NCI-H510A (cell line): ENCODE data around the gene SMPD2.
"Not testable (repeated sequence)": the region's sequence is repeated elsewhere in the genome, so short reads cannot be mapped to it uniquely, and the experiment has no call there.

Experiments
- DNase-seq: peaks from one replicate; lab custom pipeline; 2025; lab: John Stamatoyannopoulos, UW

Gene SMPD2

DNA sequence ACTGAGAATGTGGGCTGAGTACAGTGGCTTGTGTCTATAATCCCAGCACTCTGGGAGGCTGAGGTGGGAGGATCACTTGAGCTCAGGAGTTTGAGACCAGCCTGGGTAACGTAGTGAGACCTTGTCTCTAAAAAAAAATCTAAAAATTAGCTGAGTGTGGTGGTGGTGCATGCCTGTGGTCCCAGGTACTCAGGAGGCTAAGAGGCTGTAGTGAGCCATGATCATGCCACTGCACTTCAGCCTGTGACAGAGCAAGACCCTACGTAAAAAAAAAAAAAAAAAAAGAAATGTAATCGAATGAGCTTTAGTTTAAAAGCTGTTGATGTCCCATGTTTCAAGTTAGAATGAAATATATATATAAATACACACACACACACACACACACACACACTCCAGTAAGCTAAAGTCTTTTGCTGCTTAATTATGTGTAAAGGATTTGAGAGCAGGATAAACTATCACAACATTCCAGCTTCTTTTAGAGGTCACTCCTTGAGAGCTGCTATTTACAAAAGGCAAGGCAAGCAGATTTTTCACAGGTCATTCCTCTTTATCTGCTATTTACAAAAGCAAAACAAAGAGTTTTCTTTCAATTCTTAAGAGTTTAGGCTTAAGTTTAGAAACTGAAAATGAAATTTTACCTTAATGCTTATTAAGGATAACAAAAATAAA, 19.8 kb downstream of the SMPD2 start:
- DNase-seq, result no peak

DNA sequence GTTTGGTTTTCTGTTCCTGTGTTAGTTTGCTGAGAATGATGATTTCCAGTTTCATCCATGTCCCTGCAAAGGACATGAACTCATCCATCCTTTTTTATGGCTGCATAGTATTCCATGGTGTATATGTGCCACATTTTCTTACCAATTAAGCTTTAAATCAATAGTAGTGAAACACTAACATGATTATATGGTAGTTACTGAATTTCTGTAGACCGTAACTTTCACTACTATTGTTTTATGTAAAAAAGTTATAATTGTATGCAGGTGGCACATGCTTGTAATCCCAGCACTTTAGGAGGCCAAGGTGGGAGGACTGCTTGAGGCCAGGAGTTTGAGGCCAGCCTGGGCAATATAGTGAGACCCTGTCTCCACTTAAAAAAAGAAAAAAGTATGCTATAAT, 20.7 kb downstream of the SMPD2 start:
- not testable (repeated sequence) for DNase-seq

DNA sequence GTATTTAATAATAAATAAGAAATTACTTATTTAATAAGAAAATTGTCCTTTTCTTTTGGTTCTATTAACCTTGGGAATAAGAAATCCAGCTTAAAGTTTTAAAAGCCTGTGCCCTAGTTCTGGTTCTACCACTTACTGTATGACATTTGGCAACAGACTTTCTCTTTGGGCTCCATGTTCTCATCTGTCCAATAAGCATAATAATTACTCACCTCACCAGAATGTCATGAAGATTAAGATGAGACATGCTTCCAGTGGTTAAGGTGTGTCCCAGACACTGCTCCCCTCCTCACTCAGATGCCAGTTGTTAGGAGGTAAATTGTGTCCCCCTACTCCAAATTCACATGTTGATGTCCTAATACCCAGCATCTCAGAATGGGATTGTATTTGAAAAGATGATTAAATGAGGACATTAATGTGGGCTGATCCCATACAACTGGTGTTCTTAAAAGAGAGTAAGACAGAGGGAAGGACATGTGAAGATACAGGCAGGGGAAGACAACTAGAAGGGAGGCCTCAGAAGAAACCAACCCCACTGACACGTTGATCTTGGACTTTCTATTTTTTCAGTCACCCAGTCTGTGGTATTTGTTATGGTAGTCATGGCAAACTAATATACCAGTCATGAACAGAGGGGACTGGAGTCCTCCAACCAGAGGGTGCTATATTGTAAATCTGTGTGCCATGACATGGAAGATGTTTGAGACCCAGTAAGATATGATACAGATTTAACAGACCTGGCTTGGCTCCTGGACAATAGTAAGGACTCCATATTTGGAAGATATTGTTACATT, 21.4 kb downstream of the SMPD2 start:
- DNase-seq, result no peak

DNA sequence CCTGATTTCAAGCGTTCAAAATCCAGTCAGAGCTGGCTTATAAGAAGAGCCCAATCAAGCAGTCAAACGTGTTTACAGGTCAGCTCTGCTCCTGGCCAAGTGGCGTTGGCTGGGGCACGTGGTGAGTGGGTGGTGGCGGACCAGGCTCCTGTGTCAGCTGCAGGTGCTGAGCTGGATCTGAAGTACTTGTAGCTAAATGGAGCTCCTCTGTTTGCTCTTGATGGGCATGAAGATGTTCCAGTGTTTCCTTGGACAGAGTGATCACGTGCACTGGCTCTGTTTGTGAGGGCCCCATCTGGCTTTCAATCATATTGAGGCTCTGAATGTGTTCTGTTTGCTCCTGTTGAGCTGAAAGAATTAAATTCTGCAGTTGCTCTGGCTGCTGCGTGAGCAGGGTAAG, 25.2 kb downstream of the SMPD2 start:
- DNase-seq, result peak; percentile 46

DNA sequence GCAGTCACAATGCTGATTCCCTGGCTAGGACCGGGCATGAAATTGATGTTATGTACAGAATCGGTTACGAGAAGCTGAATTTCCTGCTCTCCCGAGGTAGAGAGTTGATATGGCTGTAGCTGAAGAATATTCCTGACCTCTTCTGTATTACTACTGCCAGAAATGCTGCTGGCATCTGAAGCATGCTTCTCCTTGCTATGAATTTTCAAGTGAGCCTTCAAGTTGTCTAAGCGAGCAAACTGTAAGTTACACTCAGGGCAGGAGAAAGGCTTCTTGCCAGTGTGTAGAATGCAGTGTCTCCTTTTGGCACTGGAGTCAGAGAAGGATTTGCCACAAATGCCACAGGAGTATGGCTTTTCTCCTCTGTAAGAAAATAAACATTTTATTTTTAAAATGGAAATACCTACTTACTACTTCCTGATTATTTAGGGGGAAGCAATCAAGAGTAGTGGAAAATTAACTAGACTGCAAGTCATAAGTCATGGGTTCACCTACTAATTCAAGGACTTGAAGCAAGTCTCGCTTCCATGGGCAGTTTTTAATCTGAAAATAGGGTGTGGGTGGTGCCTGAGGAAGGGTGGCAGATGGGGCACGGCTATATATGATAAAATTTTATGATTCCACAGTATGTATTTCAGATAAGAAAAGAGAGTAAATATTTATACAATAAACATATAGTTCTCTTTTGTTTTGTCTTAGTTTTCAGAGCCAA, 25.8 kb downstream of the SMPD2 start:
- DNase-seq, result no peak

DNA sequence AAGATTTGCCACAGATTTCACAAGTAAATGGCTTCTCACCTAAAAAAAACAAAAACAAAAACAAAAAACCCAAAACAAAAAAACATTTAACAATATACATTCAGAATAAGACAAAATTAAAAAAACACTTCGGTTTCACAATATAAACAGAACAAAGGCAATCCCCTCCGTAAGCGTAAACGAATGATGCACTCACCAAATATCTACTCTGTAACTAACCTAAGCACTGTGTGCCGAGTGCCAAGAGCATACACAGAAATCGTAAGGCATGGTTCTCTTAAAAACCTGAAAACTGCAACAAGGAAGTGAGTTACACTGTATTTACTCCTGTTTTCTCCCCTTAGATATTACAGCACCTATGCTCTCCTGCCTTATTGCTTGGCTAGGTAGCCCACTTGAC, 27.2 kb downstream of the SMPD2 start:
- no peak for DNase-seq

DNA sequence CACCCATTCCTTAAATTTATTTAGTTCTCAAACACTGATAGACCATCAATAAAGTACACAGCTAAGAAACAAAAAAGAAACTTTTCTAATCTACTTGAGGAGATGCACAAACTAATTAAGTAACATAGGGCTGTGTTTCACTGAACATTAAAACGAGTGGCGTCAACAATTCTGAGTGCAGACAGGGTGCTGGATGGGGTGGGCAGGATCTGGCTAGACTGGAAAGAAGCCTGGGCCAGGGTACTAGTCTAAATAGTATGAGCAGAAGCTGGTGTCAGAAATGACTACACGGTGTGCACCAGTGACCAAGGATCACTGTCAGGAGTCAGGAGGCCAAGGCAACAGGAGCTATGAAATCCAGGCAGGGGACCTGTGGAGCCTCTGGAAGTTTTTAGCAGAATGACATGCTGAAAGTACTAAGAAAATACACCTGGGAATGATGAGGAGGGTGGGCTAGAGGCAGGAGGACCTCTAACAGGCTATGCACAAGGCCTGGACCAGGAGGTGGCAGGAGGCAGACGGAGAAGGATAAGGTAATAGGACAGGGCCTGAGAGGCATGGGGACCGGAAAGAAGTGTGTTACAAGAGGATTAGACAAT, 29.2 kb downstream of the SMPD2 start:
- DNase-seq, result no peak

DNA sequence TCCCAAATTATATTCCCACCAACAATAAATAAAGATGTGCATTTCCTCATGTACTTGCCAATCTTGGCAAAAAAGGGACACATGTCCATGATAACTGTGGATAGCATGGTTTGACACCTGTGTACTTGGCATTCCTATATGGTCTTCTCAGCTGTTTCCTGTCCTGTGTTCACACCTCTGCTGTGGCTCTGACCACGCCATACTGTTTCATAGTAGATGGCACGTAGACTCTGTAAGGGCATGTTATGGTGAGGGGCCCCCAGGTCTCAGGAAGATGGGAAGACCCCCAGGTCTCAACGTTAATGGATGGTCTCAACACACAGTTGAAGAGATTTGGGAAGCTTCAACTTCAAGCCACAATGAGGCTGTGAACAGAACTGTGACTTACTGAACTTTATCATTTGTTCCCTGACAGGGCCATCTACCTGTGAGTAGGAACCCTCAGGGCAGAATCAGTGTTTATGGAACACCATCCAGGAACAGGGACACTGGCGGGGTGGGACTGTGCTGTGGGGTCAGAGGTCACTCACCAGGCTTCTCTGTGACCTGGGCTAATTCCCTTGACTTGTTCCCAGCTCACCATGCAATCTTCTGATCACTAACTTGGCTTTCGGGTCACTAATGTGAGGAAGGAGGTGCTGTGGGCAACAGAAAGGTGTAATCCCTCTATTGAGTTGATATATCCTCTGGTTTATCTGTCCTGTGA, 30.7 kb downstream of the SMPD2 start:
- DNase-seq, result no peak

DNA sequence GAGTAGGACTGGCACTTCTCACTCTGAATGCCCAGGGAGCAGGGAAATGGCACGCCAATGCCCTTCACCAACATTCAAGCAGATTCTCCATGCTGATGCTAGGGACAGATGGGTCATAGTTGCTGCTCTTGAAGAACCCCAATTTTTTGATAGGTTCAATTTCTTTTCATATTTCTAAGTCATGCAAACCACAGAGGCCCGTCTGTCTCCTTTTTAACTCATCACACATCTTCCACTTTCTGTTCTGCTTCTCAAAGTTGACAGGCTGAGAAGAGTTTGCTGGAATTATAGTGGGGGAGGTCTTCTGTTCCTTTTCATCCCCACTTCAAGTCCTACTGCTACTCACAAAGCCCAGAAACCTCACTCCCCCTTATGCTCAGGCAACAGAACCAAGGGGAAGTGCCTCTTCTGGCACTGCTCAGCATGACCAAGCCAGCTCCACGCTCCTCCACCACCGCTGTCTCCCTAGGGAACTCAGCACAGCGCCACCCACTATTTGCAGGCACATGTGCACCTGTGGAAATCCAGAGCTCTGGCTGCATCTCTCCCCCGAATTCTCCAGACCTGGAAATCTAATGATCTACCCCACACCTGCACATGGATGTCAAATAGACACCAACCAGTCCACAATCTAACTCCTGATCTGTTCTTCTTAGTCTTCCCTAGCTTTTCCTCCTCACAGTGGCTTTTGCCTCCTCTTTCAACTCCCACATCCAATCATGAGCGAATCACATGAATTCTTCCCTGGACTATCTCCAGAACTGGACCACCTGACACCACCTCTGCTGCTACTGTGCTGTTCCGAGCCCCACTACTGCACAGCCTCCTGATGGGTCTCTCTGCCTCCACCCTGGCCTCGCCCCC, 31.8 kb downstream of the SMPD2 start:
- no peak for DNase-seq

DNA sequence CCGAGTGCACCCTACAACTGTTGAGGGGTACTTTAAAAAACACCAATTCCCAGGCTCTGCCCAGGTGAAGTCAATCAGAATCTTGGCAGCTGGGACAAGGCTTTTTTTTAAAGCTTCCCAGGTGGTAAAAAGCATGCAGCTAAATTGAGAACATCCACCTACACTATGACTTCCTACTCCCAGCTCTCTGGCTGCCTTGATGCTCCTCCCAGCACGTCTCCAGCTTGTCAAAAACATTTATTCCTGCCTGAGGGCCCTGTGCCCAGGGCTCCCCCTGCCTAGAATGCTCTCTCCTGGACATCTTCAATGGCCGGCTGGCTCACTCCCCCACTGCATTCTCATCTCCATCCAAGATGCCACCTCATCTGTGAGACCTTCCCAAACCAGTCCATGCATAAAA, 32.6 kb downstream of the SMPD2 start:
- no peak for DNase-seq

DNA sequence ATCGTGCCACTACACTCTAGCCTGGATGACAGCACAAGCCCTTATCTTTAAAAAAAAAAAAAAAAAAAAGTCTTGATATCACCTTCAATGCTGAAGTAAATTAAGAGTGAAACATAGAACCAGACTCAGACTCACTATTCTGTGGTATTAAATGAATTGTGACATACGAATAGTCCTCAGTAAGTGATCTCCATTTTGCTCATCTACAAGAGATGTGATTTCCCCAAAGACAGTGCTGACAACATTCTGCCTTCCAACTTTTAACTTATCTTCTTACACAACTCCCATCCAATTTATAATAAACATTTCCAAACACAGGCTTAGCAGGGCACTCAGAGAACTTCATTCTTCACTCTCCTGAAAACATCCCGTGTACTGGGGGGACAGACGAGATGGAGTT, 34.5 kb downstream of the SMPD2 start:
- DNase-seq, result no peak

DNA sequence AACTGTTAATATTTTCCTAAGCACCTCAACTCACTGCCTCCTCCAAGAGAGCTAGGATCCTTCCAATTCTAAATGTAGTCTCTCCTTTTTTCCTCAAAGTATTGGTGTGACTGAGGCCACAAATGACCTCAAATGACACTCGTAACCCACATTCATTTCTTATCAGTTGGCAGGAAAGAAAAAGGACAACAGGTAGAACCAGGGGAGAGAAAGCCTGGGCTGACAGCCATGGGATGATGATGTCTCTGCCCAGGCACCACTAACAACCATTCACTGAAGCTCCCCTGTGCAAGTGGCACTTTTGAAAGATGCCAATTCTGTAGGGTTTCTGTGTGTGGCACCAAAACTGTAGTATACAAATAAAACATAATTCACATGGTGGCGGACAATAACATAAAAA, 35.1 kb downstream of the SMPD2 start:
- no peak for DNase-seq

DNA sequence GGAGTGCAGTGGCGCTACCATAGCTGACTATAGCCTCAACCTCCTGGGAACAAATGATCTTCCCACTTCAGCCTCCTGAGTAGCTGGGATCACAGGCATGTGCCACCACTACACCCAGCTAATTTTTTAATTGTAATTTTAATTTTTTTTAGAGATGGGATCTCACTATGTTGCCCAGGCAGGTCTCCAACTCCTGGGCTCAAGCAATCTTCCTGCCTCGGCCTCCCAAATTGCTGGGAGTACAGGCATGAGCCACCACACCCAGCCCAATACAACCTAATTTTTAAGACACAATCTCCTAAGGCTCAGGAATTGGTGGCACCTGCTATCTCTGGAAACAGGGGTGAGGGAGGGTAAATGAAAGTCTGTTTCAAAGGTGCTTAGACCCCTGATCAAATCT, 36.7 kb downstream of the SMPD2 start:
- DNase-seq, result no peak

DNA sequence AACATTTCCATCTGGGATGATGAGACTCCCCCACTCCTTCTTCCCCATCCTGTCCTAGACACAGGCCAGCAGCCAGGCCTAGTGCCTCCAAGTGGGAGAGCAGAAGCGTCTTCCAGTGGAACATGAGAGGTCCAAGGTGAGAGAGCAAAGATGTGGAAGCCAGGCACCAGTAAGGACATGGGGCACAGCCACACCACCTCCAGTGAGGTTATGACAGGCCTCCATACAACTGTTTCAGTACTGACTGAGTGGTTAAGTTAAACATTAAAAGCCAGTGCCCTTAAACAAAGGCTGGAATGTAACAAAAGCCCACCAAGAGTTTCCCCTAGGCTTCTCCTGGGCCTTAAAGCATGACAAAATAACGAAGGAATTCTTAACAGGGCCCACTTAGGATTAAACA, 37.2 kb downstream of the SMPD2 start:
- DNase-seq, result no peak

DNA sequence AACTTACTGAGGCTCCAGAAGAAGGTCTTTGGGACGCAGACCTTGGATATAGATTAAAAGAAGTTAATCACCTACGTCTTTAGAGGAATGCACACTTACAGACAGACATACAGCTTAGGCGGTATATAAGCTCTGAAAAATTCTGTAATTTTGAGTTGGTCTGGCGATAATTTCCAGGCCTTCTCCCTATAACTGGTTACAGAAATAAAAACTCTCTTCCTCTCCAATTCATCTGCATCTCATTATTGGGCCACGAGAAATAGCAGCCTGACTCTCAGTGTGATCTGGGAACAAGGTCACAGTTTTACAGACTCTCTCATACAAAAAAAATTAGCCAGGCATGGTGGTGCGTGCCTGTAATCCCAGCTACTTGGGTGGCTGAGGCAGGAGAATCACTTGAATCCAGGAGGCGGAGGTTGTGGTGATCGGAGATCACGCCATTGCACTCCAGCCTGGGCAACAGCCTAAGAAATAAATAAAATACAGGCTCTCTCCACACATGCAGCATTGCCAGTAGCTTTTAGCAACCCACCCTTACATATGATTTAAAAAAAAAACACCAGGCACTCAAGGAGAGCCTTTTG, 37.8 kb downstream of the SMPD2 start:
- no peak for DNase-seq

DNA sequence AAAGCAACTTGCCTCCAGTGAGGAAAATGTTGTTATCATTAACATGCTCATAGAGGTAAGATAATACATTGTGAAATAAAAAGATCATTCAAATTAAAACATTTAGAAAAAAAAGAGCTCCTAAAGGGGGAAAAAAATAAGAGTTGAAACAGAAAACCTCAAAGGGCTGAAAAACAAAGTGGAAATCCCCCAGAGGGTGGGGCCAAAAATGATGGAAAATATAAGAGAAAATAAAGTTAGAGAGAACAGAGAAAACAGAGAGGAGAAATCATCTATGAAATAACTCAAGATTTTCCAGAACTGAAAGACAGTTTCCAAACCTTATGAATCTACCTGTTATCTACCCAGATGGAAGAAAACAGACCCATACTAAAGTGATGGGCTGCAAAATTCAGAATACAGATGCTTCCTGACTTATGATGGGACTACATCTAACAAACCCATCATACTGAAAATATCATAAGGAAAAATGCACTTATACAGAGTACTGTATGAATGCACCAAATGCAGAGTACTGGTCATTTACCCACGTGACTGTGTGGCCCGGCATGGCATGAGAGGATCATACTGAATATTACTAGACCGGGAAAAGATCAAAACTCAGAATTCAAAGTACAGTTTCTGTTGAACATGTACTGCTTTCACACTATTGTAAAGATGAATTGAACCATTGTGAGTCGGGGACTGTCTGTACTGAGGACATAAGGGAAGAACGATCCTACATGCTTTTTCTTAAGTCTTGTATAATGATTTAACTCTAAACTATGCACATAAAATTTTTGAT, 38.5 kb downstream of the SMPD2 start:
- no peak for DNase-seq

DNA sequence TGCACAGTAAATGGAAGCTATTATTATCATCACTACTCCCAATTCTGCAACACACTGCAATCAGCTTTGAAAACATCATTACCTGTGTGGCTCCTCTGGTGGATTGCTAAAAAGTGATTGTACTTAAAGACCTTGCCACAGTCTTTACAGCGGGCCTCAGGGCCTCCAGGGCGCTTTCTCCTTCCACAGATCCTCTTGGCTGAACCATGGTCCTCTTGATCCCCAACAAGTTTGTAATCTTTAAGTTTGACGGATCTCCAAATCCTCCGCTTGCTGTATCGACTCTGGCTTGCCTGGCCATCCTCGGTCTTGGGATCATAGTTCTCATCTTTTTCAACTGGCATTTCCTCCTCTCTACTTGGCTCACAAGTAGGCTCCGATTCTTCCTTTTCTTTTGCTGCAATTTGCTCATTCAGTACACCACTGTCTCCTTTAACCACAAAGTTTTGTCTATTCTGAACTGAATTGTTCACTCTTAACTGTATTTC, 40.5 kb downstream of the SMPD2 start:
- no peak for DNase-seq

DNA sequence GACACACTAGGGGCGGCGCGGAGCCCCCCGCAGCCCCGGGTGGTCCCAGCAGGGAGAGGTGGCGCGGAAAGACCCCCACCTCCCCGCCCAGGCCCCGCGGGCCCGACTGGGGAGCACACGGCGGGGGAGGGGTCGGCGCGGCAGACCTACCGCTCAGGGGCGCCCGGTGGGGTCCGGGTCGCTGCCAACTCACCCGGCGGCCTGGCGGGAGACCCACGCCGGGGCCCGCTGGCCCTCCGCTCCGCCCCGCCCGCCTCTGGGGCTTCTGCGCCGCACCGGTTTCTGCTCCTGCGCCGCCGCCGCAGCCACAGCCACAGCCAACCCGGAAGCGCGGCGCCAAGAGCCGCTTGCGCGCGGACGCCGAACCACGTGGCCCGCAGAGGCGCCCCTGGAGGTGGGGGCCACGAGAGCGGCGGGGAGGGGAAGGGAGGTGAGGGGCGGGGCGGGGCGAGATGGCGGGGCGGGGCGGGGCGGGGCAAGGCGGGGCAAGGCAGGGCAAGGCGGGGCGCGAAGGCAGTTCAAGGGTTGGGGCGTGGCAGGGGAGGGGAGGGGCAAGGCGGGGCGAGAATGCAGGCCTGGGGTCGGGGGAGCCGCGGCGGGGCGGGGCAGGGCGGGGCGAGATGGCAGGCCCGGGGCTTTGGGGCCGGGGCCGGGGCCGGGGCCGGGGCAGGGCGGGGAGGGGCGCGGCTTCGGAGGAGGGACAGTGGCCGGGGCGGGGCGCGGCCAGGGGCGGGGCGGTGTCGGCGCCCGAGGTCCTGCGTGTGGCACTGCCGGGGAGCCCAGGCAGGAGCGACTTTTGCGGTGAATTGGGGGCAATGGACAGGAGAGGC, 42.6 kb downstream of the SMPD2 start, which contains the start of gene ZBTB24:
TSS of gene ZBTB24 (minus strand) at position 315 of the 830 bp plus-strand sequence. CDS start 1,193 bp downstream, outside the sequence.
- no peak for DNase-seq

DNA sequence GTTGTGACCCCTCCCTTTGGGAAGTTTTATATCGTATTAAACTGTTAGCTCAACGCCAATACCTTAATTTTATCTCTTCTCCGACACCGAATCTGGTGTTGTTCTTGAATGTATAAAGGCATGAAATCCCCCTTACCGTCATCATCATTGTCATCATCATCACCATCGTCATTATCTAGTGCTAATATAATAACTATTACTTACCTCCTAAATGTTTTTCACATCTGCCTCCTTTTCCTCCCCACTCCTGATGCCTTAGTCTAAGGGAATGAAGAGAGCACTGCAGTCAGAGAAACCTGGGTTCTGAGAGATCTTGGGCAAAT, 43.2 kb downstream of the SMPD2 start:
- no peak for DNase-seq
